Caco-2 (cell line): Measurements from ENCODE around the gene ABHD14A. TPM values are rescaled to one million over a fixed set of nuclear protein-coding genes. Genes with fewer than 3 reads are reported as not detected.

ENCODE experiments used
- BruUV-seq: library from RNA; stranded (reverse); fragments of 400-500 nt; replicated peaks from 2 replicates; lab custom pipeline; 2021; lab: Mats Ljungman, UMichigan
- CTCF ChIA-PET: fragments of 300-600 bp; sonication (Branson Sonifier 250); formaldehyde crosslinking; loops from one replicate; lab custom pipeline; 2022; ENCODE audit warnings: antibody characterized with exemption; lab: Charles Lee
- POLR2A ChIA-PET: fragments of 300-600 bp; sonication (Branson Sonifier 250); formaldehyde crosslinking; loops from one replicate; lab custom pipeline; 2022; ENCODE audit warnings: antibody characterized with exemption; lab: Charles Lee
- DNase-seq, 2 experiments: peaks; one replicate each; pipeline versions ENCODE4 v3.0.0 to v3.0.0-alpha.2; 2020 to 2022
- H3K27me3 ChIP-seq: replicated peaks from 2 replicates; pipeline ENCODE4 v1.6.0; 2011; ENCODE audit warnings: low read length; ENCODE audit not compliant: control insufficient read depth, insufficient read depth
- H3K36me3 ChIP-seq: 2 replicates; pipeline ENCODE4 v1.5.1; 2011; ENCODE audit warnings: low read length; ENCODE audit not compliant: control insufficient read depth, insufficient read depth
- H3K4me1 ChIP-seq: fragments of 250-450 bp; sonication (Bioruptor Pico); 2 replicates; pipeline ENCODE4 v1.5.1; 2020; ENCODE audit warnings: mild to moderate bottlenecking
- H3K4me3 ChIP-seq: 2 replicates; pipeline ENCODE4 v1.5.1; 2011; ENCODE audit warnings: low read depth, mild to moderate bottlenecking, control low read depth, low read length
- H3K9me3 ChIP-seq: fragments of 250-450 bp; sonication (Bioruptor Pico); 2 replicates; pipeline ENCODE4 v1.5.1; 2020; ENCODE audit warnings: mild to moderate bottlenecking, moderate library complexity
- H3K27ac Mint-ChIP-seq: one replicate; pipeline ENCODE4 v1.8.0; 2022; ENCODE audit warnings: mixed read lengths; ENCODE audit not compliant: unreplicated experiment
- H3K27me3 Mint-ChIP-seq: one replicate; pipeline ENCODE4 v1.8.0; 2022; ENCODE audit warnings: mixed read lengths; ENCODE audit not compliant: insufficient read depth, unreplicated experiment
- H3K36me3 Mint-ChIP-seq: one replicate; pipeline ENCODE4 v1.8.0; 2022; ENCODE audit warnings: mild to moderate bottlenecking, mixed read lengths; ENCODE audit not compliant: insufficient read depth, unreplicated experiment
- H3K4me1 Mint-ChIP-seq: one replicate; pipeline ENCODE4 v1.8.0; 2022; ENCODE audit warnings: low read depth, mixed read lengths; ENCODE audit not compliant: unreplicated experiment
- H3K4me3 Mint-ChIP-seq: one replicate; pipeline ENCODE4 v1.8.0; 2022; ENCODE audit warnings: mild to moderate bottlenecking, moderate library complexity, mixed read lengths; ENCODE audit not compliant: unreplicated experiment
- H3K9me3 Mint-ChIP-seq: one replicate; pipeline ENCODE4 v1.8.0; 2022; ENCODE audit warnings: mixed read lengths; ENCODE audit not compliant: unreplicated experiment
- intact Hi-C: fragments of 100-400 bp; cut with micrococcal nuclease; formaldehyde crosslinking; loops from one replicate; pipeline ENCODE4 v1.10.0; 2022; ENCODE audit not compliant: unreplicated experiment
- total RNA-seq: library from RNA; stranded (reverse); gene quantifications from 2 replicates; pipeline ENCODE4 v1.2.3, GENCODE V29; 2022
- TF ChIP-seq, protein P1 (sequence below), 2 experiments: fragments of 200-600 bp in 1 of 2; IDR thresholded peaks; 1 replicate in 1 of 2; 2 replicates in 1 of 2; pipeline versions ENCODE4 v1.5.1 to v1.8.0; 2011 to 2022; ENCODE audit warnings: antibody characterized with exemption in 1 of 2, control low read depth in 1 of 2, inconsistent platforms in 1 of 2, low read depth in 1 of 2, low read length in 1 of 2, mild to moderate bottlenecking in 1 of 2, moderate library complexity in 1 of 2; ENCODE audit not compliant: insufficient read depth in 1 of 2, severe bottlenecking in 1 of 2, unreplicated experiment in 1 of 2

ABHD14A gene
- total RNA-seq, 1 experiment from 2014 or later: 14.0 TPM

GRCh38 chr3:51941798-51942602, 32.9 kb upstream of the ABHD14A start, which contains the start of the genes PARP3 and RRP9:
TSS of gene PARP3 (plus strand) at chr3:51942363. CDS start at chr3:51943356, 993 bp downstream.
TSS of gene RRP9 (minus strand) at chr3:51941904. CDS start at chr3:51941867, 37 bp downstream.
- BruUV-seq: no TSS peak
- H3K36me3 ChIP-seq: no peaks in the 10 kb centered on the region; the same call in 1 of the 2 replicates
- intact Hi-C loops: loop anchor here (1.0 to 2.0 kb wide), 5 partner anchors 25 to 202 kb away; partner anchors contain the start of genes ABHD14B and PCBP4
- peaks cover 13% of the 10 kb centered on the region for H3K4me1 ChIP-seq
- no peaks in the 10 kb centered on the region for H3K27me3 Mint-ChIP-seq
- peak within 1 kb of the TSS; percentile 49 for H3K4me3 ChIP-seq
- H3K4me3 Mint-ChIP-seq: peak within 1 kb of the TSS; percentile 63
- H3K9me3 ChIP-seq: no peaks in the 10 kb centered on the region
- CTCF ChIA-PET: interaction anchor here (0.5 to 2.7 kb wide), 24 partner anchors 21 to 1315 kb away, joined by 3 to 41 read pairs (median 4); partner anchors contain the start of genes ABHD14A, ABHD14B, ACY1 and DCAF1
- peak; percentile 99 to 100 for DNase-seq
- TF ChIP-seq, protein P1, sequence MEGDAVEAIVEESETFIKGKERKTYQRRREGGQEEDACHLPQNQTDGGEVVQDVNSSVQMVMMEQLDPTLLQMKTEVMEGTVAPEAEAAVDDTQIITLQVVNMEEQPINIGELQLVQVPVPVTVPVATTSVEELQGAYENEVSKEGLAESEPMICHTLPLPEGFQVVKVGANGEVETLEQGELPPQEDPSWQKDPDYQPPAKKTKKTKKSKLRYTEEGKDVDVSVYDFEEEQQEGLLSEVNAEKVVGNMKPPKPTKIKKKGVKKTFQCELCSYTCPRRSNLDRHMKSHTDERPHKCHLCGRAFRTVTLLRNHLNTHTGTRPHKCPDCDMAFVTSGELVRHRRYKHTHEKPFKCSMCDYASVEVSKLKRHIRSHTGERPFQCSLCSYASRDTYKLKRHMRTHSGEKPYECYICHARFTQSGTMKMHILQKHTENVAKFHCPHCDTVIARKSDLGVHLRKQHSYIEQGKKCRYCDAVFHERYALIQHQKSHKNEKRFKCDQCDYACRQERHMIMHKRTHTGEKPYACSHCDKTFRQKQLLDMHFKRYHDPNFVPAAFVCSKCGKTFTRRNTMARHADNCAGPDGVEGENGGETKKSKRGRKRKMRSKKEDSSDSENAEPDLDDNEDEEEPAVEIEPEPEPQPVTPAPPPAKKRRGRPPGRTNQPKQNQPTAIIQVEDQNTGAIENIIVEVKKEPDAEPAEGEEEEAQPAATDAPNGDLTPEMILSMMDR (IDR thresholded peaks at IDR 0.05; ENCODE audit: insufficient read depth in 1 of 2, low read depth in 1 of 2, low read length in 1 of 2, severe bottlenecking in 1 of 2, unreplicated experiment in 1 of 2): peak; percentile 95
- H3K36me3 Mint-ChIP-seq: peaks cover 26% of the 10 kb centered on the region
- peak within 1 kb of the TSS; percentile 6 for H3K27ac Mint-ChIP-seq
- no peaks in the 10 kb centered on the region for H3K9me3 Mint-ChIP-seq
- POLR2A ChIA-PET: interaction anchor here (0.6 to 2.2 kb wide), 4 partner anchors 32 to 54 kb away, joined by 6 to 15 read pairs (median 10); partner anchors contain the start of genes ABHD14A, ABHD14B, ACY1 and RPL29
- no peaks in the 10 kb centered on the region for H3K27me3 ChIP-seq
- peaks cover 7% of the 10 kb centered on the region for H3K4me1 Mint-ChIP-seq

DNA sequence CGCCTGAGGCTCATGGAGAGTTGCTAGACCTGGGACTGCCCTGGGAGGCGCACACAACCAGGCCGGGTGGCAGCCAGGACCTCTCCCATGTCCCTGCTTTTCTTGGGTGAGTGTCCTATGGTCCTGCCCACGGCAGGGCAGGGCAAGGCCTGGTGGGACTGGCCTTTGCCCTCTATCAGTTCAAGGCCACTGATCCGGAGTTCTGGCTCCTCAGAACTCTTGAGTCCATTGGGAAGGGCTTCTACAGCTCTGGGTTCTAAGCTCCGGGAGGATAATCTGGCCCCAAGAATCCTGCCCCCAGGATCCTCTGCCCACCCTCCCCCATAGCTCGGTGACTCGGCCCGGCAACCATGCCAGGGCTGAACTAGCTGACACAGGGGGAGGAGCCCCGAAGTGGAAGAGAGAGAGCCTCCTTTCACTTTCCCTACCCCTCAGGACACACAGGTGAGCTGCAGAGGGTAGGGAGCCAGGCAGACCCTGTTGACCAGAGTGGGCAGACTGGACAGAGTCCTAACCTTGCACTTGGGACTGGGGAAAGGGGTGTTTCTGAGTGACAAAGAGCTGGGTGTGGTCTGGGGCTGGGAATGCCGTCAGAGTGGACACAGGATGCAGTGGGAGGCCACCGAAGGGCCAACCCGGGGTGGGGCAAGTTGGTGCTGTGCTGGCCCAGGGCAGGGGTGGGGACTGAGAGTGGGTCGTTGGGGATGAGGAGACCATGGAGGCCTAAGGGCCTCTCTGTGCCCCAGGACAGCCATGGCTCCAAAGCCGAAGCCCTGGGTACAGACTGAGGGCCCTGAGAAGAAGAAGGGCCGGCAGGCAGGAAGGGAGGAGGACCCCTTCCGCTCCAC, 32.0 kb upstream of the ABHD14A start:
- TF ChIP-seq, protein P1 (IDR thresholded peaks at IDR 0.05; ENCODE audit: insufficient read depth in 1 of 2, low read depth in 1 of 2, low read length in 1 of 2, severe bottlenecking in 1 of 2, unreplicated experiment in 1 of 2): no peak
- Histone ChIP-seq H3K36me3 (no peaks in the 10 kb centered on the region), H3K4me1 (peaks cover 13% of the 10 kb centered on the region), H3K4me3 (peak overlapping the region; percentile 26), H3K27me3 (no peaks in the 10 kb centered on the region), H3K9me3 (no peaks in the 10 kb centered on the region)
- H3K9me3 Mint-ChIP-seq: no peaks in the 10 kb centered on the region
- H3K27me3 Mint-ChIP-seq: no peaks in the 10 kb centered on the region
- H3K36me3 Mint-ChIP-seq: peaks cover 21% of the 10 kb centered on the region
- BruUV-seq: no TSS peak
- peaks cover 7% of the 10 kb centered on the region for H3K4me1 Mint-ChIP-seq
- H3K27ac Mint-ChIP-seq: peak overlapping the region; percentile 6
- peak; percentile 7 to 39 for DNase-seq
- POLR2A ChIA-PET: interaction anchor here (0.5 to 2.2 kb wide), 5 partner anchors 30 to 113 kb away, joined by 4 to 15 read pairs (median 5); partner anchors contain the start of genes ABHD14A, ABHD14B, ACY1 and RPL29
- intact Hi-C loops: loop anchor here (1.0 to 2.0 kb wide), 5 partner anchors 24 to 201 kb away; partner anchors contain the start of genes ABHD14B and PCBP4
- peak overlapping the region; percentile 63 for H3K4me3 Mint-ChIP-seq
- CTCF ChIA-PET: interaction anchor here (0.6 to 2.7 kb wide), 7 partner anchors 31 to 362 kb away, joined by 3 to 41 read pairs (median 7); partner anchors contain the start of genes ABHD14B, ACY1, DUSP7 and POC1A
